ENCODE data around the gene RABAC1.
"Not testable (repeated sequence)": the region's sequence is repeated elsewhere in the genome, so short reads cannot be mapped to it uniquely, and the experiment has no call there.

The RABAC1 gene

DNA sequence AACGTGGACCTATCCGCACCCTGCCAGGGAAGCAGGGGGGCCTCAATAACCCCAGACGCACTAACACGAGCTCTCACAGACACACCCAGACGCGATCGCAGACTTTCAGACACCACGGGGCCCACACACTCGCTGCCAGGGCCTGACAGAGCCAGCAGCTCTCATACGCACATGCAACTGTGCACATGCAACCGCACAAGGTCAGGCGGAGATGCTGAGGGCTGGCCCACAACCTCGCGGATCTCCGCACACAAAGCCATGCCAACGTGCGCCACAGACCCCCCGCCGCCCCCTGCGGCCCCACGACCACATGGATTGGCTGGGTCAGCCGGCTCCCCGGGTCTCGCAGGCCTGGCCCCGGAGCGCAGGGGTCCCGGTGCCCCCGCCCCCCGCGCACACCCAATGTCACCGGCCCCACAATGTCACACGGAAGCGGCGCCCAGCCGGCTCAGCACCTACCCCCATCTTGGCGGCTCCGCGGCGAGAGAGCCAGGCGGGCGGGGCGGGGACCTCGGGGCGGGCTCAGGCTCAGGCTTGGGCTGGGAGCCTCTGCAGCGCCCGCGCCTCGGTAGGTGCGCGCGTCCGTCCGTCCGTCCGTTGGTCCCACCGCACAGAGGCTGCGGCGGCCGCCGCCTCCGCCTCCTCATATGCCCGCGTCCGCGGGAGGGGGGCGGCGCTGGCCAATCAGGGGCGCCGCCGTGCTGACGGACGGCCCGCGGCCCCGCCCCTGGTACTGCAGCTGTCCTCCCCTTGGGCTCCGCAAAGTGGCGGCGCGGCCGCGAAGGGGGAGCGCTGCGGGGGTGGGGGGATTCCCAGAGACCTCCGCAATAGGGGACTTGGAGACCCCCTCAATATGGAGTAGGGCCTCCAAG is 34.7 kb upstream of the RABAC1 start, which contains the start of gene ATP1A3:
ATP1A3 (minus strand) TSS at position 619 of the 872 bp plus-strand sequence; CDS start at position 465, 154 bp downstream.
- H3K9me3 Mint-ChIP-seq = no peaks in the 10 kb centered on the region
- peaks cover 47% of the 10 kb centered on the region for H3K4me1 Mint-ChIP-seq
- no peaks in the 10 kb centered on the region for H3K36me3 Mint-ChIP-seq
- ATAC-seq (peak; percentile 81), DNase-seq (ENCODE audit: low spot score in 2 of 2) (peak; percentile 46 to 81)
- no peak within 1 kb of the TSS for H3K27ac Mint-ChIP-seq
- peak within 1 kb of the TSS; percentile 75 for H3K4me3 Mint-ChIP-seq

DNA sequence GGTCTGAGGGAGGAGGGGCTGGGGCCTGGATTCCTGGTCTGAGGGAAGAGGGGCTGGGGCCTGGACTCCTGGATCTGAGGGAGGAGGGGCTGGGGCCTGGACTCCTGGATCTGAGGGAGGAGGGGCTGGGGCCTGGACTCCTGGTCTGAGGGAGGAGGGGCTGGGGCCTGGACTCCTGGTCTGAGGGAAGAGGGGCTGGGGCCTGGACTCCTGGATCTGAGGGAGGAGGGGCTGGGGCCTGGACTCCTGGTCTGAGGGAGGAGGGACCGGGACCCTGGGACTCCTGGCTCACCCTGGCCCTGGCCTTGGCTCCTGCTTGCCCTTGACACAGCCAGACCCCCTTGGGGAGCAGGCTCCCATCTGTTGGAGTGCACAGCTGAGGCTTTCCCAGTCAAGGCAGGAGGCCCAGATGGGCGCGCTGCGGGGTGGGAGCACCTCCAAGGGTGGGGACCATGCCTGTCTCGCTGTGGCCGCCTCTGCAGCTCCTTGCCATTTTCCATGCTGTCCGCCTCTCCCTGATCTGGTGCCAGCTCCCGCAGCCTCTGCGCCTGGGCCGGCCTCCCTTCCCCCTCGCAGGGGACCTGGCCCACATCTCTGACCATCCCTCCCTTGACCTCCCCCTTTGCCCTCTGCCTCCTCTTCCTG is 32.9 kb upstream of the RABAC1 start:
- H3K27ac Mint-ChIP-seq; ATAC-seq; H3K36me3 Mint-ChIP-seq; H3K9me3 Mint-ChIP-seq; DNase-seq (ENCODE audit: low spot score in 2 of 2): not testable (repeated sequence)
- H3K4me3 Mint-ChIP-seq = peak overlapping the region; percentile 75
- peaks cover 35% of the 10 kb centered on the region for H3K4me1 Mint-ChIP-seq

DNA sequence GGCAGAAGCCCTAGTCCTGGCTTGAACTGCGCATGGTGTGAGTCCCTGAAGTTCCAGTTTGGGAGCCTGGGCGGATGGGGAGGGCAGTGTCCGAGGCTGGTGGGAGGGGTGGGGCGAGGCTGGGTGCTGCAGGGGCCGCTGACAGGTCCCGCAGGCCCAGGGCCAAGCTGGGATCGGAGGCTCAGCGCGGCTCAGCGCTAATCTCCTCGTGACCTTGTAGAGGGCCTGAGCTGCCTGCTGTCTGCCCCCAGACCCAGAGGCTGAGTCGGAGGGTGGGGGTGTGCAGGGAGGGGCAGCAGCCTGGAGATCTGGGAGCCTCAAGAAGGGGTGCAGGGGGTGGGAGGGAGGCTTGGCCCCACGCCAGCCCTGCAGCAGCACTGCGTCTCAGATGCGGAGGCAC is 31.9 kb upstream of the RABAC1 start:
- Mint-ChIP-seq H3K36me3 (no peaks in the 10 kb centered on the region), H3K9me3 (no peaks in the 10 kb centered on the region), H3K4me3 (peak overlapping the region; percentile 18), H3K27ac (no peak overlapping the region), H3K4me1 (peaks cover 25% of the 10 kb centered on the region)
- no peak for DNase-seq (ENCODE audit: low spot score in 2 of 2)
- ATAC-seq = no peak

DNA sequence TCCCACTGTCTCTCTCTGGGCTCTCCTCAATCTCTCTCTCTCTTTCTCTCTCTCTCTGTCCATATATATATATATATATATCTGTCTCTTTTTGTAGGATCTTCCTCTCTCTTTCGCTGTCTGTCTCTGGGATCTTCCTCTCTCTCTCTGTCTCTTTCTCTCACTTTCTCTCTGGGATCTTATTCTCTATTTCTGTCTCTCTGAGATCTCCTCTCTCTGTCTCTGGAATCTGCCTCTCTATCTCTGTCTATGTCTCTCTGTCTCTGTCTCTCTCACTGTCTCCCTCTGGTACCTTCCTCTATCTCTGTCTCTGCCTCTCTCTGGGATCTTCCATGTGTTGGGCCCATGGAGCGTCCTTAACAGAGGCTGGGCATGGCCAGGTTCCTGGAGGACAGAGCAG is 31.5 kb upstream of the RABAC1 start:
- Mint-ChIP-seq H3K4me1 (peaks cover 24% of the 10 kb centered on the region), H3K27ac (no peak overlapping the region), H3K4me3 (no peak overlapping the region), H3K36me3 (no peaks in the 10 kb centered on the region), H3K9me3 (no peaks in the 10 kb centered on the region)
- DNase-seq (ENCODE audit: low spot score in 2 of 2) (no peak), ATAC-seq (no peak)

DNA sequence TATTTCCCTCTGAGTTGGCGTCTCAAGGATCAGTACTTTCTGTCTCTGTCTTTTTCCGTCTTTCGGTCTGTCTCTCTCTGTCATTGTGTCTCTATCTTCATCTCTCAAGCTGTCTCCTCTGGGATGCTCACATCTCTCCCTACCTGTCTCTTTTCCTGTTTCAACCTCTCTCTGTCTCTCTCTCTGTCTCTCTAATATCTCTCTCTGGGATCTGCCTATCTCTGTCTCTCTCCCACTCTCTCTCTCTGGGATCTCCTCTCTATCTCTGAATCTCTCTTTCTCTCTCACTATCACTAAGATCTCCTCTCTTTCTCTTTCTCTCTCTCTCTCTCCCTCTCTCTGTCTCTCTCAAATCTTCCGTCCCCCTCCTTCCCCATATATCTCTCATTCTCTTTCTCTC is 30.9 kb upstream of the RABAC1 start:
- Mint-ChIP-seq H3K4me3 (no peak overlapping the region), H3K9me3 (no peaks in the 10 kb centered on the region), H3K4me1 (peaks cover 19% of the 10 kb centered on the region), H3K36me3 (no peaks in the 10 kb centered on the region), H3K27ac (no peak overlapping the region)
- ATAC-seq (no peak), DNase-seq (ENCODE audit: low spot score in 2 of 2) (no peak)

DNA sequence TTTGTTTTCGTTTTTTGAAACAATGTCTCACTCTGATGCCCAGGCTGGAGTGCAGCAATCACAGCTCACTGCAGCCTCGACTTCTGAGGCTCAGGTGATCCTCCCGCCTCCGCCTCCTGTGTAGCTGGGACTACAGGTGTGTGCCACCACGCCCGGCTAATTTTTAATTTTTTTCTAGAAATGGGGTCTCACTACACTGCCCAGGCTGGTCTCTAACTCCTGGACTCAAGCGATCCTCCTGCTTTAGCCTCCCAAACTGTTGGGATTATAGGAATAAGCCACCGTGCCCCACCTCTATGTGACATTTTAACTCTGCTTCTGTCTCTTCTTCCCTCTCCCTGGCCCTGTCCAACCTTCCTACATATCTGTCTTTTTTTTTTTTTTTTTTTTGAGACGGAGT is 29.8 kb upstream of the RABAC1 start:
- Mint-ChIP-seq H3K36me3 (no peaks in the 10 kb centered on the region), H3K9me3 (no peaks in the 10 kb centered on the region), H3K4me3 (no peak overlapping the region), H3K27ac (no peak overlapping the region), H3K4me1 (peaks cover 12% of the 10 kb centered on the region)
- ATAC-seq (no peak), DNase-seq (ENCODE audit: low spot score in 2 of 2) (no peak)

DNA sequence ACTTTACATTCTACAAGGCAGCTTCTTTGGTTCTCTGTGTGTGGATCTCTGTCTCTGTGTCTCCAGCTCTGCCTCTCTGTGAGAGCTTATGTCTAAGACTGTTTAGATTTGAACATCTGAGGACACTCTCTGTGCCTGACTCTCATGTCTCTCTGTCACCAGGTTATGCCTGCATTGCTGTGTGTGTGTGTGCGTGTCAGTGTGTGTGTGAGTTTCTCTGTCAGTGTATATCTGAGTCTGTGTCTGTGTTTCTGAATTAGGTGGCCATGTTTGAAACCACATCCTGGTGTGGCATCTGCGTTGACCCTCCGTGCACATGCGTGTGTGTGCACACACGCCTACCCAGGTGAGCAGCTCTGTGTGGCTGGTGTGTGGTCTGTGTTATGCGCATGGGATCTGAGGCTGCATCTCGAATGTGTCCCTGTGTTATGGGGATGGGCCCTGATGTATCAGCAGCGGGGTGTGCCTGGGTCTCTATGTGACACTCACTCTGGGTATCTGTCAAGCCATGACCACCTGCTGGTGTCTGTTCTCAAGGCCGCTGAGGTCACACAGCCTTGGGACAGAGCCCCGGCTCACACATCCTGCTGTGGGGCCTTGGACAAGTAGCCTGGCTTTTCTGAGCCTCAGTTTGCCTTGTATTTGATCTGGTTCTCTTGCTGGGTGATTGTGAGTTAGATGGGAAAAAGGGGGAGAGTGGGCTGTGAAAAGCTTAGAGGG is 28.2 kb upstream of the RABAC1 start:
- no peaks in the 10 kb centered on the region for H3K36me3 Mint-ChIP-seq
- H3K9me3 Mint-ChIP-seq = no peaks in the 10 kb centered on the region
- no peak overlapping the region for H3K4me3 Mint-ChIP-seq
- DNase-seq (ENCODE audit: low spot score in 2 of 2) = no peak
- H3K4me1 Mint-ChIP-seq = peaks cover under 1% of the 10 kb centered on the region
- ATAC-seq = no peak
- H3K27ac Mint-ChIP-seq = no peak overlapping the region

DNA sequence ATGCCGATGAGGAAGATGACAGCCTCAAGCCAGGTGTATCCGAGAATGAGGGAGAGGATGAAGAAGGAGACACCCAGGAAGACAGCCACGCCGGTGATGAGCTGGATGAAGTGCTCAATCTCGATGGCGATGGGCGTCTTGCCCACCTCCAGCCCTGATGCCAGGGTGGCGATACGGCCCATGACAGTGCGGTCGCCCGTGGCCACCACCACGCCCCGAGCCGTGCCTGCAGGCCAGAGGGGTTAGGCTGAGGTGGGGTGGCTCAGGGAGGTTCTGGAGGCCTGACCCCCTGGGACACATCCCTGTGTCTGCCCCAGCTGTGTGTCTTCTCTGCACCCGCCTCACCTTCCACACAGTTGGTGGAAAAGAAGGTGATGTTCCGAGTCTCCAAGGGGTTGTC is 25.8 kb upstream of the RABAC1 start:
- no peak for ATAC-seq
- Mint-ChIP-seq H3K9me3 (no peaks in the 10 kb centered on the region), H3K27ac (peak overlapping the region; percentile 65), H3K4me3 (no peak overlapping the region), H3K4me1 (no peaks in the 10 kb centered on the region), H3K36me3 (no peaks in the 10 kb centered on the region)
- no peak for DNase-seq (ENCODE audit: low spot score in 2 of 2)

DNA sequence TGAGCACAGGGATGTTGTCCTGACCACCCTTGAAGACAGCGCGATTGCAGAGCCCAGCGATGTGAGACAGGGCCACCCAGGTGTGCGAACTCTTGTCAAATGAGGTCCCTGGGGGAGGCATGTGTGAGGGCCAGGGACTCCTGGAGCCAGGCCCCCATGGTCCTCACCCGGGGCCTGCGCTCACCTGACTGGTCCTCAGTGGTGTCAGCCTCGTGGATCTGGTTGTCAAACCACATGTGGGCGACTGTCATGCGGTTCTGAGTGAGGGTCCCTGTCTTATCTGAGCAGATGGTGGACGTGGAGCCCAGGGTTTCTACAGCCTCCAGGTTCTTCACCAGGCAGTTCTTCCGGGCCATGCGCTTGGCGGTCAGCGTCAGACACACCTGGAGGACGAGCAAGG is 22.6 kb upstream of the RABAC1 start:
- Mint-ChIP-seq H3K36me3 (no peaks in the 10 kb centered on the region), H3K9me3 (no peaks in the 10 kb centered on the region), H3K27ac (no peak overlapping the region), H3K4me3 (no peak overlapping the region), H3K4me1 (no peaks in the 10 kb centered on the region)
- DNase-seq (ENCODE audit: low spot score in 2 of 2) (no peak), ATAC-seq (no peak)

DNA sequence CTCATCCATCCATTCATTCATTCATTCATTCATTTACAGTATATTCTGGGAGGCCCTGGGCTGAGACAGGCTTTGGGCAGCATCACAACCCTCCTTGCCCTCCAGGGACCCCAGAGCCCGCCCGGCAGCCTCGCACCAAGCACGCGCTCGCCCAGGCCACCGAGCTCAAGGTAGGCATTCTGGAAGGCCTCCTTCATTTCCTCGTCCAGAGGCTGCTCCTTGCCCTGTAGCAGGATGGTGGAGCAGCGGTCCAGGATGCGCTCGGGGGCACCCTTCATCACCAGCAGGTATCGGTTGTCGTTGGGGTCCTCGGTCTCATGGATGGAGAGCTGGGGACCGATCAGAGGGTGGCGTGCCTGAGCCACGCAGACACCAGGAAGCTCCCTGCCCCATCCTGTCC is 19.3 kb upstream of the RABAC1 start:
- DNase-seq (ENCODE audit: low spot score in 2 of 2) (no peak), ATAC-seq (no peak)
- Mint-ChIP-seq H3K27ac (no peak overlapping the region), H3K36me3 (no peaks in the 10 kb centered on the region), H3K4me3 (no peak overlapping the region), H3K4me1 (no peaks in the 10 kb centered on the region), H3K9me3 (no peaks in the 10 kb centered on the region)

DNA sequence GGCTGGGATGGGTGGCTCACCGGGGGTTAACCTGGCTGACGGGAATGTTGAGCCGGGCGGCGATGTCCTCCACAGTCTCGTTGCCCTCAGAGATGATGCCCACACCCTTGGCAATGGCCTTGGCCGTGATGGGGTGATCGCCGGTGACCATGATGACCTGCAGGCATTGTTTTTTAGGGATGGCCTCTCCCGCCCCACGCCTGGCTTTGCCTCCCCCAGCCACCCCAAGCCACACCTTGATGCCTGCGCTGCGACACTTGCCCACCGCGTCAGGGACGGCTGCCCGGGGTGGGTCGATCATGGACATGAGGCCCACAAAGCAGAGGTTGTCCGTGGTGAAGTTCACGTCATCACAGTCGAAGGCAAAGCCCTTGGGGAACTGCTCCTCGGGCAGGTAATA is 18.8 kb upstream of the RABAC1 start:
- Mint-ChIP-seq H3K4me1 (no peaks in the 10 kb centered on the region), H3K9me3 (no peaks in the 10 kb centered on the region), H3K27ac (no peak overlapping the region), H3K4me3 (no peak overlapping the region), H3K36me3 (no peaks in the 10 kb centered on the region)
- DNase-seq (ENCODE audit: low spot score in 2 of 2) = no peak
- no peak for ATAC-seq

DNA sequence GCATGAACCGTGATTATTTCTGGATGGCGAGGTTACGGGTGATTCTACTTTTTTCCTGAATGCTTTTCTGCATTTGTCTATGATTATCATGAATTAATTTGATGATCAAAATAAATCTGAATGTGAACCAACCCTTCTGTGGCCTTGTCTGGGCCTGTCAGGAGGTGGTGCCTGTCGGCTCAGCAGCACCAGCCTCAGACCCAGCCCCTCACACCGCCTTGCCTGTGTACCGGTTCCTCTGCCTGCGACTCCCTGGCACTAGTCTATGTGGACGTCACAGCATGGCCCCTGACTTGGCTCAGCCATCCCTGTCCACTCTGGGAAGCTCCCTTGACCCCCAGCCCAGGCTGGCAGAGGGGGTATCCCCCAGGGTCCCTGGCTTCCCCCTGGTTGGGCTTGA is 15.5 kb upstream of the RABAC1 start:
- Mint-ChIP-seq H3K9me3 (no peaks in the 10 kb centered on the region), H3K4me3 (no peak overlapping the region), H3K36me3 (no peaks in the 10 kb centered on the region), H3K27ac (no peak overlapping the region), H3K4me1 (no peaks in the 10 kb centered on the region)
- DNase-seq (ENCODE audit: low spot score in 2 of 2) (no peak), ATAC-seq (no peak)

DNA sequence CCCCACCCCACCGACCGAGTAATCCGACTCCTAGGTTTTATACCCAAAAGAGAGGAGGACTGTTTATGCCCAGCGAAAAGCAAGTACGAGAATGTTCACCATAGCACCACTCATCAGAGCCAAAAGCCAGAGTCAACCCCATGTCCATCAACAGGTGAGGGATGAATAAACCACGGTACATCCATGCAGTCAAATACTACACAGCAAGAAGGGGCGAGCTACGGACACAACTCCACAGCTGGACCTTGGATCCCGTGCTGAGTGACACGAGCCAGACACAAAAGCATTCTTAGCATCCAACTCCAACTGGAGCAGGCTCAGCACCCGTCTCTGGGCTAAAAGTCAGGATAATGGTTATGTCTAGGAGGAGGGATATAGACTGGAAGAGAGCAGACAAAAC is 12.2 kb upstream of the RABAC1 start:
- H3K4me1 Mint-ChIP-seq = no peaks in the 10 kb centered on the region
- H3K27ac Mint-ChIP-seq = no peak overlapping the region
- no peak for ATAC-seq
- H3K4me3 Mint-ChIP-seq = no peak overlapping the region
- no peak for DNase-seq (ENCODE audit: low spot score in 2 of 2)
- H3K36me3 Mint-ChIP-seq = no peaks in the 10 kb centered on the region
- no peaks in the 10 kb centered on the region for H3K9me3 Mint-ChIP-seq

DNA sequence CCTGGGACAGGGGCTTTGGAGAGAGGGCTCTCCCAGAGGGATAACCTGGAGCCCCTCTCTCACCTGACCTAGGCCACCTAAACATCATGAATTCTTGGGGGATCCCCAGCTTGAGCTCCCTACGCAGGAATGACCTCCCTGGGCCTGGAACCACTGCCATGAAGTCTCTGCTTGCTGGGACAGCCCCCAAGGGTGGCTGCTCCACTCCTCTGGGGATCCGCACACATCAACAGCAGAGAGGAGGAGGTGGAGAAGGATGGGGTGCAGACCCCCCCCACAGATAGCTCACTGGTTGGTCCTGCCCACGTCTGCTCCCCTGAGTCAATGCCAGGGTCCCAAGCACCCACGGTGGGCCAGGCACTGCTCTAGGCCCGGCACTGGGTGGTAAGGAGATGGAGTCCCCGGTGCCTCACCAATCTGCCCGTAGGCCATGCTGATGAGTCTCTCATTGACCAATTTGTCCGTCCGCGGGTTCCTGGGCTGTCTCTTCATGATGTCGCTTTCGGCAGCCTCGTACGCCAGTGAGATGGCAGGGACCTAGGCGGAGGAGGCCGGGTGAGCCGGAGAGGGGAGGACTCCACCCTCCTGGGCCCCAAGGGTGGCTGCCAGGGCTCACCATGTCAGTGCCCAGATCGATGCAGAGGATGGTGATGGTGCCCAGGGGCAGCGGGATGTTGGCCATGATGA is 10.8 kb upstream of the RABAC1 start:
- no peaks in the 10 kb centered on the region for H3K4me1 Mint-ChIP-seq
- no peaks in the 10 kb centered on the region for H3K9me3 Mint-ChIP-seq
- ATAC-seq = no peak
- DNase-seq (ENCODE audit: low spot score in 2 of 2) = no peak
- H3K4me3 Mint-ChIP-seq = no peak overlapping the region
- no peak overlapping the region for H3K27ac Mint-ChIP-seq
- no peaks in the 10 kb centered on the region for H3K36me3 Mint-ChIP-seq
